GM21367 (cell line): Measurements from ENCODE around the gene AATK.

Experiments
- ATAC-seq: cut with Tn5 transposase; IDR thresholded peaks from one replicate; pipeline ENCODE4 v1.9.1; 2021; ENCODE audit not compliant: unreplicated experiment

The AATK gene, protein sequence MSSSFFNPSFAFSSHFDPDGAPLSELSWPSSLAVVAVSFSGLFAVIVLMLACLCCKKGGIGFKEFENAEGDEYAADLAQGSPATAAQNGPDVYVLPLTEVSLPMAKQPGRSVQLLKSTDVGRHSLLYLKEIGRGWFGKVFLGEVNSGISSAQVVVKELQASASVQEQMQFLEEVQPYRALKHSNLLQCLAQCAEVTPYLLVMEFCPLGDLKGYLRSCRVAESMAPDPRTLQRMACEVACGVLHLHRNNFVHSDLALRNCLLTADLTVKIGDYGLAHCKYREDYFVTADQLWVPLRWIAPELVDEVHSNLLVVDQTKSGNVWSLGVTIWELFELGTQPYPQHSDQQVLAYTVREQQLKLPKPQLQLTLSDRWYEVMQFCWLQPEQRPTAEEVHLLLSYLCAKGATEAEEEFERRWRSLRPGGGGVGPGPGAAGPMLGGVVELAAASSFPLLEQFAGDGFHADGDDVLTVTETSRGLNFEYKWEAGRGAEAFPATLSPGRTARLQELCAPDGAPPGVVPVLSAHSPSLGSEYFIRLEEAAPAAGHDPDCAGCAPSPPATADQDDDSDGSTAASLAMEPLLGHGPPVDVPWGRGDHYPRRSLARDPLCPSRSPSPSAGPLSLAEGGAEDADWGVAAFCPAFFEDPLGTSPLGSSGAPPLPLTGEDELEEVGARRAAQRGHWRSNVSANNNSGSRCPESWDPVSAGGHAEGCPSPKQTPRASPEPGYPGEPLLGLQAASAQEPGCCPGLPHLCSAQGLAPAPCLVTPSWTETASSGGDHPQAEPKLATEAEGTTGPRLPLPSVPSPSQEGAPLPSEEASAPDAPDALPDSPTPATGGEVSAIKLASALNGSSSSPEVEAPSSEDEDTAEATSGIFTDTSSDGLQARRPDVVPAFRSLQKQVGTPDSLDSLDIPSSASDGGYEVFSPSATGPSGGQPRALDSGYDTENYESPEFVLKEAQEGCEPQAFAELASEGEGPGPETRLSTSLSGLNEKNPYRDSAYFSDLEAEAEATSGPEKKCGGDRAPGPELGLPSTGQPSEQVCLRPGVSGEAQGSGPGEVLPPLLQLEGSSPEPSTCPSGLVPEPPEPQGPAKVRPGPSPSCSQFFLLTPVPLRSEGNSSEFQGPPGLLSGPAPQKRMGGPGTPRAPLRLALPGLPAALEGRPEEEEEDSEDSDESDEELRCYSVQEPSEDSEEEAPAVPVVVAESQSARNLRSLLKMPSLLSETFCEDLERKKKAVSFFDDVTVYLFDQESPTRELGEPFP (N-terminal part only)

GRCh38 chr17:81166033-81166492 is at the start of gene AATK:
Gene AATK (minus strand): TSS chr17:81166221. CDS start chr17:81165992, 229 bp downstream.
- no peak for ATAC-seq

DNA sequence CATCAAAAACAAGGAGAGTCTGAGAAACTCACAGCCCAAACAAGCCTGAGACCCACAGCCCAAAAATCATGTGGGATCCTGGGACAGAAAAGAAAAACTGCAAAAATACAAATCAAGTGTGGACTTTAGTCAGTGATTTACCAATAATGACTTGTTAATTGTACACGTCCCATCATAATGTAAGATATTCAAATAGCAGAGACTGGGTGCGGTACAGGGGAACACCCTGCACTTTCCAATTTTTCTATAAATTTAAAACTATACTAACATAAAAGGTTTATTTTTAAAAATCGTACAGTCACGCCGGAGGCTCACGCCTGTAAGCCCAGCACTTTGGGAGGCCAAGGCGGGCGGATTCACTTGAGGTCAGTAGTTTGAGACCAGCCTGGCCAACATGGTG is 48.0 kb upstream of the AATK start:
- ATAC-seq = no peak

GRCh38 chr17:81212365-81212764 is 46.3 kb upstream of the AATK start:
- no peak for ATAC-seq

DNA sequence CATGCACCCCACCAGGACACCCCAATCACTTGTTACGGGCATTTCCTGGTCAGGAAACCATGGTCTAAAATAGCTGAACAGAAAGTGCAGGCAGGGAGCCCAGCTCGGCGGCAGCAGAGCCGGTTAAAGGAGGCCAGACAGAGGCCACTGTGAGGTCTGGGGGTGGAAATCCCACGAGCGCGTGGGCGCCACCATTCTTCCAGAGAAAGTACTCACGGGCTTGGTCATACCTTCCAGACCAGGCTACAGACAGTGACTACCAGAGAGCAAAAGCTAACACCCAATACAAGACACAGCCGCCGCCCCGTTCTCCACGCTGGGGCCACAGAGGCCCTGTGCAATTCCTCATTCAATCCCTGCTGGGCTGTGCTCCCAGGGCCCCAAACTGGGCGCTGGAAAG is 44.8 kb upstream of the AATK start:
- no peak for ATAC-seq

- ATAC-seq = no peak
These were observed 44.4 kb upstream of the AATK start for GRCh38 chr17:81210466-81210865.

GRCh38 chr17:81209141-81209540 is 43.1 kb upstream of the AATK start:
- ATAC-seq = no peak

- no peak for ATAC-seq
These were observed 42.6 kb upstream of the AATK start for GRCh38 chr17:81208651-81209050.

DNA sequence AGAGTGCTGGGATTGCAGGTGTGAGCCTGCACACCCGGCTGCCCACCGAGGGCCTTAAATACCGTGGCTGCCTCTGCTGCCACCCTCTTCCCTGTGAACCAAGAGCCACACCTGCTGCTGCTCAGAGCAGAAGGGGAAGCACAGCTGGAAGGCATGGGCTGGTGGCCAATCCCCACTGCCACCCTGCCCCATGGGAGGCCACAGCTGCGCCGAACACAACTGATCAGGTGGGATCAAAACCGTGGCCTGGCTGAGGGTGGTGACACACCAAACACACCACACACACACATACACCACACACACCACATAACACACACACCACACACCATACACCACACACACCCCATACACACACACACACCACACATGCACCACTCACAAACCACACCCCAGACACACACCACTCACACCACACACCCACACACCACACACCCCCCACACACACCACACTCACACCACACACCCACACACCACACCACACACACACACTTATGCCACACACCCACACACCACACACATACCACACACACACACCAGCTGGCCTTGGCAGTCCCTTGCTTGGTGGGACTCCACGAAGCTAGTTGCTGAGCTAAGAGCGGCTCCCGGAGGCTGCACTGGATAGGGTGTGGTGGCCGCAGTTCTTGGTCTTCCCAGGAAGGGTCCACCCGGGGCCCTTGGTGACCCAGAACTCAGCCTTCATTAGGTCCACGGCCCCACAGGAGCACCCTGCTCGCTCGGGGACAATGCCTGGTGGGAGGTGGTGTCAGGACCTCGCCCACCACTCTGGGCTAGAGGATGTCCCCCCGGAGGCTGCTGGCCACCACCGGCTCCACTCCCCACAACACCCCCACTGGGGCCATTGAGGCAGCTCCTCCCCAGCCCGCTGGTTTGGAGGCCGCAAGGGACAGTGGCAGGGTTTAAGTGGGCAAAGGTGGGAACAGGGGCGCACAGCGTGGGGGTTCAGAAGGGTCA is 41.9 kb upstream of the AATK start:
- no peak for ATAC-seq

DNA sequence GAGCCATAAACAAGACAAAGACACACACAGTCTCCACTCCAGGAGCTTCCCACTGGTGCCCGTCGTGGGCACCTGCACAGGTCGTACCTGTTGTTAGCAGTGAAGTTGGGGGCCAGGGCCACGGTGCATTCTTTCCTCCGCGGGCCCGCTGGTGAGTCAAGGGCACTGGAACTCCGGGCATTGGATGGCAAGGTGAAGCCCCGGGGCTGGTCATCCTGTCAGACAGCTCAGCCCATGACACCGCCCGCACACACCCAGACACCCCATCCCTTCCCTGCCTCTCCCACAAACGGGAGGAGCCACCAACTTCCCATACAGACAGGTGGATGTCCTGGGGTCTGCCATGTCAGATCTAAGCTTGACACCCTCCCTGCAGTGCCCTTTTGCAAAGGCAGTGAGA is 40.6 kb upstream of the AATK start:
- ATAC-seq = no peak

- ATAC-seq = no peak
These were observed 40.1 kb upstream of the AATK start for GRCh38 chr17:81206166-81206565.

DNA sequence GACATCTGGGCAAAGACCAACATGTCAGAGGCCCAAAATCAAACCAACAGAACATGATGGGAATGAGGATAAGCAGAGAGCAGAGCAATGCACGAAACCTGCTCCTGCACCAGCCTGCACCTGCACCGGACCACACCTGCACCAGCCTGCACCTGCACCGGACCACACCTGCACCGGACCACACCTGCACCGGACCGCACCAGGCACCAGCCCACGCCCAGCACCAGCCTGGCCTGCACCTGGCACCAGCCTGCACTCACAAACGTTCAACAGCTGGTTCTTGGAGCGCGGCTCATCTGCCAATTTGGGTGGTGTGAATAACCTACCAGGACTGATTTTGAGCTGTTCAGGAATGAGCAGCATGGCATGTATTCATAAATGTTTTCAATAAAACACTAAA is 38.6 kb upstream of the AATK start:
- ATAC-seq = no peak

- ATAC-seq = no peak
These were observed 37.1 kb upstream of the AATK start for GRCh38 chr17:81203136-81203535.

DNA sequence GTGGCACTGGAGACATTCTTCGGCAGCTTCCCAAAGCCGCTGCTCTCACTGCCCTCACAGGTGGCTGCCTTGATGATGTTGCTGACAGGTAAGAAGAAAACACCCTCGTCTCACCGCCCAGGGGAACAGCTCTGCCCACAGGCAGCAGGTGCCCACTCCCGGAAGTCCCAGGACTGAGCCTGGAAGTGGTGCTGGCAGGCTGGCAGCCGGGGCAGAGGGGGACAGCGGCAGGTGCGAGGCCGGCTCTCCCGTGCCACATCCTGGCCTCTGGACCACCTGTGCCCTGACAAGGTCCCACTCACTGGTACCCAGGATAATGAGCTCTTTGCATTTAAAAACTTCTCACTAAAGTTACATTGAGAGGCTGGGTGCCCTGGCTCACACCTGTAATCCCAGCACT is 36.3 kb upstream of the AATK start:
- ATAC-seq = no peak

DNA sequence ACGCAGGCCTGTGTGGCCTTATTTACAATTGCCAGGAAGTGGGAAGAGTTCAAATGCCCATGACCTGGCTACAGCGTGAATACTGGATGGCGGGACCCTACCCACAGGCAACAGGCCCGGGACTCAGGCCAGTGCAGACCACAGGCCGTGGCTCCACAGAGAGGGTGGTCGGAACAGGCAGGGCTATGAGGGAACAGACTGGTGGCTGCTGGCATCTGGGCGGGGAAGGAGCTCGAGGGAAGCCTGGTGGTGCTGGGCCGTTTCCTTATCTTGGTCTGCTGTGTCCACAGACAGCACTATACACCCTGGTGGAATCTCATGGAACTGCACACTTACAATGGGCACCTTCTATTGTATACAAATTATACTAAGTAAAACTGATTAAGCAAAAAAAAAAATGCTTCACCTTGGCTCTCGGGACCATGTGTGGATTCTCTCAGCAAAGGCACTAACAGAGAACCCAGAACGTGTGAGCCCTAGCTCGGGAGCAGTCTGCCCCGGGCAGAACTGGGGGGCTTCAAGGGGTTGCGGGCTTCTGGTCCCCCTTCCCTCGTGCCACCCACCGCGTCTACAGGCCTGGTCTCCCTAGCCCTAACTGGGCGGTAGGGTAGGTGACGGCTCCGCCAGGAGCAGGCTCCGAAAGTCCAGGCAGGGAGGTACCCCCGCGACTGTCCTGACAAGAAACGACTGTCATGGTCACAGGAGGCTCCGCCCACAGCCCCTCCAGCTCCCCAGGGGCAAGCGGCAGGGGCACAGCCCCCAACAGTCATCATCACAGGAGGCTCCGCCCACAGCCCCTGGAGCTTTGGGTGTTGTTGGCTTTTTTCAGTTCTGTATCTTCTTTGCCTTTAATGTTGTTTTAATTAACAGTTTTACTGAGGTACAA is 34.9 kb upstream of the AATK start:
- no peak for ATAC-seq

DNA sequence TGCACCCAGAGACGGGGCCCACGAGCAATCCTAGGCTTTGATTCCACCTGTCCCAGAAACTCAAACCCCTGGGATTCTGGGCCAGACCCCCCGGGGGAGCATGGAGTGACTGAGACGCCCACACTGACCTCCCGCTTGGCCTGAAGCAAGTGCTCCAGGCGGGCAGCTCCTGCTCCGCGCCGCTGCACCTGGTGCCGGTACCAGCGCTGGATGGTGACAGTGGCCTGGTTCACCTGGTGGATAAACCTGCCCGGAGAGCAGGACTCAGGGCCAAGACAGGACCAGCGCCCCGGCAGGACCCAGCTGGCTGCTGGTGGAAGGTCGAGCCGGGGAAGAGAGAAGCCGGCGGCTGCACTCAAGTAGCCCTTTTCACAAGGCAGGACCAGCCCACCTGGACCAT is 34.2 kb upstream of the AATK start:
- no peak for ATAC-seq

GRCh38 chr17:81199482-81199830 is 33.4 kb upstream of the AATK start:
- ATAC-seq = no peak

GRCh38 chr17:81198826-81199481 is 32.9 kb upstream of the AATK start:
- no peak for ATAC-seq

DNA sequence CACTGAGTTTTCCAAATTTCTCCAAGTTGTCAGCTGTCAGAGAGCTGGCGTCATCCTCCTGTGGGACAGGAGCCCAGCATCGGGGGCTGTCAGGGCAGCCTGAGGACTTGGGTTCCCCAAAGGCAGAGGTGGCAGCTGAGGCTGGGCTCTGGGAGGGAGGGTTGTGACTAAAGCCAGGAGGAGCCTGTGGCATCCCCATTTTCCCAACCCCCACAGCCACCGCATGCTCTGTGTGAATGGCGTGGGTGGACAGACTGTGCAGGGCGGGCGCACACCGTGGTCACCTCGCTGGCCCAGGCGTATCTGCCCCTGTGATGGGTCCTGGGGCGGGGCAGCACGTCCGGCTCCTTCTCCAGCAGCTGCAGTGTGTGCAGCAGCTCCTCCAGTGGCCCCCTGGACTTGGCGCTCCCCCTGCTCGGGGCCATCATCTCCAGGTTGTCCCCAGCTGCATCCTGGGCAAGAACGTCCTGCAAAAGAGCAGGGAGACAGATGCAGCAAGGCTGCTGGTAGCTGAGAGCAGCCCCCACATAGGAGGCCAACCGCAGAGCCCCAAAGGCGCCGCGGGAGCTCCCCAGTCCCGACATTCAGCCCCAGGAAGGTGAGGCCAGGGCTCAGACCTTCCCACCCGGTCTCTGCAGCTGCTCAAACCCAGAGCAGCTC is 31.9 kb upstream of the AATK start:
- no peak for ATAC-seq
